Measurements from ENCODE around the gene SH3BP4. TPM values are rescaled to one million over a fixed set of nuclear protein-coding genes. Genes with fewer than 3 reads are reported as not detected.

SH3BP4 gene
- total RNA-seq, 4 donors from 2014 or later = 29.3 to 63.0 (median 42.9) TPM

- Histone ChIP-seq H3K36me3 (no peaks in the 10 kb centered on the region), H3K27me3 (no peaks in the 10 kb centered on the region), H3K4me3 (no peak overlapping the region), H3K27ac (peak overlapping the region in 2 of 4 donors; percentile 21 to 37), H3K9me3 (no peaks in the 10 kb centered on the region), H3K4me1 (peaks cover 0 to 55% (median 8%) of the 10 kb centered on the region in 3 donors)
- 70 to 74% methylated on average over 10 to 13 of the region's 13 CpGs for WGBS, 2 donors (ENCODE audit: low coverage in 1 of 2)
- no peak for ATAC-seq
- TF ChIP-seq POLR2AphosphoS5 (IDR thresholded peaks at IDR 0.05) (no peak), EP300 (IDR thresholded peaks at IDR 0.05) (no peak), POLR2A (IDR thresholded peaks at IDR 0.05) (no peak)
- TF ChIP-seq, protein P1, sequence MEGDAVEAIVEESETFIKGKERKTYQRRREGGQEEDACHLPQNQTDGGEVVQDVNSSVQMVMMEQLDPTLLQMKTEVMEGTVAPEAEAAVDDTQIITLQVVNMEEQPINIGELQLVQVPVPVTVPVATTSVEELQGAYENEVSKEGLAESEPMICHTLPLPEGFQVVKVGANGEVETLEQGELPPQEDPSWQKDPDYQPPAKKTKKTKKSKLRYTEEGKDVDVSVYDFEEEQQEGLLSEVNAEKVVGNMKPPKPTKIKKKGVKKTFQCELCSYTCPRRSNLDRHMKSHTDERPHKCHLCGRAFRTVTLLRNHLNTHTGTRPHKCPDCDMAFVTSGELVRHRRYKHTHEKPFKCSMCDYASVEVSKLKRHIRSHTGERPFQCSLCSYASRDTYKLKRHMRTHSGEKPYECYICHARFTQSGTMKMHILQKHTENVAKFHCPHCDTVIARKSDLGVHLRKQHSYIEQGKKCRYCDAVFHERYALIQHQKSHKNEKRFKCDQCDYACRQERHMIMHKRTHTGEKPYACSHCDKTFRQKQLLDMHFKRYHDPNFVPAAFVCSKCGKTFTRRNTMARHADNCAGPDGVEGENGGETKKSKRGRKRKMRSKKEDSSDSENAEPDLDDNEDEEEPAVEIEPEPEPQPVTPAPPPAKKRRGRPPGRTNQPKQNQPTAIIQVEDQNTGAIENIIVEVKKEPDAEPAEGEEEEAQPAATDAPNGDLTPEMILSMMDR (IDR thresholded peaks at IDR 0.05) = no peak
Observed at GRCh38 chr2:234960175-234961088, 8.6 kb downstream of the SH3BP4 start.

DNA sequence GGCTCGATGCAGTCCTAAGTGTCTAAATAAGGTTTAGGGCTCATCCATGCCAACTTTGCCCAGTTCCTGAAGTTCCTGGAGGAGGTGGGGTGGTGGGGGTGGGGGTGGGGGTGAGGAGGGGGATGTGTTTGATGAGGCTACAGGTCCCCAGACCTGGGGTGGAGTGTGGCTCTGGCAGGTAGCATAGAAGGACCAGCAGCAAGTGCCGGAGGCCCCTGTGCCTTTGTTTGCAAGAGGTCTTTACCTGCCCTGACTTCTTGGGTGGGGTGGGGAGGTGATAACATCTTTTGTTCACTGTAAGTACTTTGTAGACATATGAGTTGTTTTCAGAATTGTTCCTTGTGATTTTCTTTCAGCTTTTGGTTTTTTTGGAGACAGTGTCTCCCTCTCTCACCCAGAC lies 10.0 kb downstream of the SH3BP4 start:
- 100% methylated on average over 2 of the region's 2 CpGs; no CpG with 5 or more reads in 1 of the 2 donors for WGBS, 2 donors (ENCODE audit: low coverage in 1 of 2)
- no peaks in the 10 kb centered on the region for H3K36me3 ChIP-seq
- no peak for TF ChIP-seq POLR2A (IDR thresholded peaks at IDR 0.05)
- TF ChIP-seq POLR2AphosphoS5 (IDR thresholded peaks at IDR 0.05) = no peak
- TF ChIP-seq, protein P1 (IDR thresholded peaks at IDR 0.05) = no peak
- no peak for TF ChIP-seq EP300 (IDR thresholded peaks at IDR 0.05)
- ATAC-seq = no peak
- H3K27me3 ChIP-seq = no peaks in the 10 kb centered on the region
- peaks cover 0 to 44% (median 8%) of the 10 kb centered on the region in 3 donors for H3K4me1 ChIP-seq
- H3K9me3 ChIP-seq = no peaks in the 10 kb centered on the region
- H3K27ac ChIP-seq = no peak overlapping the region
- no peak overlapping the region for H3K4me3 ChIP-seq

DNA sequence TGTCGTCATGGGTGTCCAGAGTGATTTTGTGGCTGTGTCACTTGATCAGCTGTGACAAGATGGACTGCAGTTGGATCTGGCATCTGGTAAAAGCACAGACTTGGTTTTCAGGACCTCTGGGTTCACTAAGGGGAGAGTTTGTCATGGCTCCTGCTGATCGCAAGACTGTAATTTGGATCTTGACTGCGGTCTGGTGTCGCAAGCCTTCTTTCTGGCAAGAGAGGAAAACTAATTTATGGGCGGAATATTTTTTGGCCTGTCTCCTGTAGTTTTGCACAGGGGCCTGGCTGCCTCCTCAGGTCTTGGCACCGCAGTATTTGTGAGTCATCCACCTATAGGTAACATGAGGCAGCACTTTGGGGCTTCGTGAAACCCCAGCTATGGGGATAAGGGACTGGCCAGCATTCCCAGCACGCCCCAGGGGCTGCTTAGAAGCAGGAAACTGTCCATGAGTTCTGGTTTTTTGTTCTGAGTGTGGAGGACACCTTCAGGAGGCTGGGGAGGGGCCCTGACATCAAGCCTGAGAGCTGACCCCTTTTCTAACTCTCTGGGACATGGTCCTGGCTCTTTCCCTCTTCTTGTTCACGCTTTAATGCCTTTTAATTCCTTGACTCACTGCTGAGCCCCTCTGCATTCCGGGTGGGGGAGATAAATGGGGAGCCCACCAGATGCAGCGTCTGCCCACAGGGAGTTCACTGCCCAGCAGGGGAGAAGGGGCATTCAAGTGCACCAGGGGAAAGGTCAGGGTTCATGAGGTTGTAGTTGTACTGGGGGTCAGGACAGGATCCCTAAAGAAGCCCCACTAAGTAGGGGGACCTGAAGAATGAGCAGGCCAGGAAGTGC lies 12.2 kb downstream of the SH3BP4 start:
- no peaks in the 10 kb centered on the region for H3K36me3 ChIP-seq
- WGBS, 2 donors (ENCODE audit: low coverage in 1 of 2) = 41 to 80% methylated on average over 1 to 5 of the region's 11 CpGs
- H3K27me3 ChIP-seq = no peaks in the 10 kb centered on the region
- peak; percentile 65 for ATAC-seq
- no peak overlapping the region for H3K4me3 ChIP-seq
- H3K27ac ChIP-seq = peak overlapping the region in 1 of 4 donors; percentile 34
- no peaks in the 10 kb centered on the region for H3K9me3 ChIP-seq
- TF ChIP-seq POLR2A (IDR thresholded peaks at IDR 0.05) (no peak), POLR2AphosphoS5 (IDR thresholded peaks at IDR 0.05) (peak; percentile 60)
- peaks cover 0 to 32% (median 11%) of the 10 kb centered on the region in 3 donors for H3K4me1 ChIP-seq

GRCh38 chr2:234964631-234965461 lies 13.0 kb downstream of the SH3BP4 start:
- Histone ChIP-seq H3K27me3 (no peaks in the 10 kb centered on the region), H3K27ac (peak overlapping the region in 1 of 4 donors; percentile 34), H3K9me3 (no peaks in the 10 kb centered on the region), H3K4me1 (peaks cover 0 to 40% (median 11%) of the 10 kb centered on the region in 3 donors), H3K36me3 (no peaks in the 10 kb centered on the region), H3K4me3 (no peak overlapping the region)
- 61 to 78% methylated on average over 13 to 14 of the region's 18 CpGs for WGBS, 2 donors (ENCODE audit: low coverage in 1 of 2)
- TF ChIP-seq EP300 (IDR thresholded peaks at IDR 0.05) = no peak
- no peak for TF ChIP-seq POLR2AphosphoS5 (IDR thresholded peaks at IDR 0.05)
- TF ChIP-seq, protein P1 (IDR thresholded peaks at IDR 0.05) = no peak
- TF ChIP-seq POLR2A (IDR thresholded peaks at IDR 0.05) = no peak
- ATAC-seq = no peak

All from gastroesophageal sphincter (tissue), 4 donors.